ENCODE results near the gene AKAP8L.
"Not testable (repeated sequence)": the region's sequence is repeated elsewhere in the genome, so short reads cannot be mapped to it uniquely, and the experiment has no call there.

AKAP8L gene

GRCh38 chr19:15365264-15365663 is 53.5 kb downstream of the AKAP8L start:
- POLR2A ChIA-PET = interaction anchor here (0.5 to 0.6 kb wide), 2 partner anchors 31 to 144 kb away, joined by 3 to 6 read pairs; no protein-coding TSS in a partner anchor
- no peak for TF ChIP-seq CTCF (IDR thresholded peaks at IDR 0.05; ENCODE audit: control extremely low read depth, extremely low read depth, low read depth, missing control alignments)
- DNase-seq (ENCODE audit: extremely low spot score) = no peak
- CTCF ChIA-PET = interaction anchor here (0.6 kb wide), 1 partner anchor 28 kb away, joined by 3 read pairs; no protein-coding TSS in a partner anchor

- DNase-seq (ENCODE audit: extremely low spot score); POLR2A ChIA-PET; CTCF ChIA-PET: not testable (repeated sequence)
Observed at GRCh38 chr19:15363791-15364190, 55.0 kb downstream of the AKAP8L start.

- POLR2A ChIA-PET; DNase-seq (ENCODE audit: extremely low spot score); CTCF ChIA-PET: not testable (repeated sequence)
Observed at GRCh38 chr19:15363048-15363447, 55.7 kb downstream of the AKAP8L start.

GRCh38 chr19:15360015-15360414 is 58.8 kb downstream of the AKAP8L start:
- DNase-seq (ENCODE audit: extremely low spot score) = not testable (repeated sequence)
- ChIA-PET POLR2A (interaction anchor here (0.6 to 1.5 kb wide), 3 partner anchors 8 to 41 kb away, joined by 3 read pairs; no protein-coding TSS in a partner anchor), CTCF (interaction anchor here (1.4 to 3.2 kb wide), 4 partner anchors 11 to 97 kb away, joined by 4 to 13 read pairs (median 4); partner anchors contain the start of gene AKAP8)

GRCh38 chr19:15358918-15359317 is 59.9 kb downstream of the AKAP8L start:
- no peak for DNase-seq (ENCODE audit: extremely low spot score)
- TF ChIP-seq CTCF (IDR thresholded peaks at IDR 0.05; ENCODE audit: control extremely low read depth, extremely low read depth, low read depth, missing control alignments) = no peak
- ChIA-PET CTCF (interaction anchor here (1.3 to 3.2 kb wide), 6 partner anchors 10 to 96 kb away, joined by 3 to 13 read pairs (median 4); no protein-coding TSS in a partner anchor), POLR2A (interaction anchor here (1.0 kb wide), 2 partner anchors 19 to 60 kb away, joined by 3 read pairs; no protein-coding TSS in a partner anchor)

GRCh38 chr19:15357906-15358305 is 60.9 kb downstream of the AKAP8L start:
- DNase-seq (ENCODE audit: extremely low spot score) = no peak
- POLR2A ChIA-PET = interaction anchor here (1.0 to 1.3 kb wide), 2 partner anchors 20 to 24 kb away, joined by 3 to 11 read pairs; no protein-coding TSS in a partner anchor
- no peak for TF ChIP-seq CTCF (IDR thresholded peaks at IDR 0.05; ENCODE audit: control extremely low read depth, extremely low read depth, low read depth, missing control alignments)
- CTCF ChIA-PET = interaction anchor here (1.1 to 3.2 kb wide), 4 partner anchors 9 to 41 kb away, joined by 3 to 13 read pairs (median 4); no protein-coding TSS in a partner anchor

GRCh38 chr19:15354566-15355296 is 64.1 kb downstream of the AKAP8L start:
- TF ChIP-seq CTCF (IDR thresholded peaks at IDR 0.05; ENCODE audit: control extremely low read depth, extremely low read depth, low read depth, missing control alignments) = no peak
- ChIA-PET CTCF (no interaction called here), POLR2A (interaction anchor here (0.7 to 0.9 kb wide), 2 partner anchors 25 to 100 kb away, joined by 3 read pairs; partner anchors contain the start of gene AKAP8)
- peak; percentile 13 for DNase-seq (ENCODE audit: extremely low spot score)

GRCh38 chr19:15353908-15354307 is 64.9 kb downstream of the AKAP8L start:
- ChIA-PET CTCF (interaction anchor here (2.0 kb wide), 1 partner anchor 66 kb away, joined by 4 read pairs; no protein-coding TSS in a partner anchor), POLR2A (no interaction called here)
- no peak for DNase-seq (ENCODE audit: extremely low spot score)
- no peak for TF ChIP-seq CTCF (IDR thresholded peaks at IDR 0.05; ENCODE audit: control extremely low read depth, extremely low read depth, low read depth, missing control alignments)

- not testable (repeated sequence) for DNase-seq (ENCODE audit: extremely low spot score)
- ChIA-PET CTCF (interaction anchor here (2.0 kb wide), 1 partner anchor 67 kb away, joined by 4 read pairs; no protein-coding TSS in a partner anchor), POLR2A (interaction anchor here (0.7 kb wide), 1 partner anchor 19 kb away, joined by 8 read pairs; no protein-coding TSS in a partner anchor)
Observed at GRCh38 chr19:15352535-15352934, 66.3 kb downstream of the AKAP8L start.

GRCh38 chr19:15341328-15341727 is 77.5 kb downstream of the AKAP8L start:
- CTCF ChIA-PET; DNase-seq (ENCODE audit: extremely low spot score); POLR2A ChIA-PET: not testable (repeated sequence)

Data from GM10248 (cell line).